GM12891 (cell line): Measurements from ENCODE around the gene MBOAT2.

Source experiments
- POLR2A ChIP-seq: IDR thresholded peaks from 2 replicates; pipeline ENCODE4 v1.6.1; 2011; ENCODE audit warnings: low read depth, low read length, control low read depth
- POLR2AphosphoS5 ChIP-seq: IDR thresholded peaks from 2 replicates; pipeline ENCODE4 v1.6.1; 2011; ENCODE audit warnings: low read depth, low read length, control low read depth

DNA sequence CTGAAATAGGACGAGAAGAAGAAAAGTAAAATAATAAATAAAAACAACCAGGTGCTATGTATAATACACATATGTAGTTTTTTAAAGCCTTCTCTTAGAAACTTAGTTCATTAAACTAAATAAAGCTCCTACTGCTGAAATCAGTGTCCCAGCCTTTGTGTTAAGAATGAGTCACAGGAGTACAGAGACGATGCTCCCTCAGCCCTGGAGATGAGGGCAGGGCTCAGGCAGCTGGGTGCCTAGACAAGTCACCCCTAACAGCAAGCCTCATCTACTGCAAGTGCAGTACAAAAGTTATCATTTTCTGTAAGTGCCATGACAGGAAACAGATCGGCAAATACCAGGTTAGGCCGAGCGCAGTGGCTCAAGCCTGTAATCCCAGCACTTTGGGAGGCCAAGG is 184.3 kb downstream of the MBOAT2 start:
- TF ChIP-seq POLR2A (no peak), POLR2AphosphoS5 (no peak)
